ENCODE measurements around the gene ZNF8.
A peak's percentile ranks its signal among the peaks of the same experiment; 100 is the strongest.

Gene ZNF8

GRCh38 chr19:58279042-58279924, 528 bp downstream of the ZNF8 start:
- H3K27me3 ChIP-seq (ENCODE audit: insufficient read depth, low read length) = no peaks in the 10 kb centered on the region
- H3K4me2 ChIP-seq (ENCODE audit: low read length) = peak overlapping the region; percentile 91
- peak overlapping the region; percentile 79 for H2BK5ac ChIP-seq (ENCODE audit: low read depth, low read length, poor library complexity)
- peak overlapping the region; percentile 79 for H3K9ac ChIP-seq (ENCODE audit: low read length)
- H3K27ac ChIP-seq (ENCODE audit: low read depth, low read length) = peak overlapping the region; percentile 67
- H4K8ac ChIP-seq (ENCODE audit: low read depth, low read length) = peak overlapping the region; percentile 94
- H2AFZ ChIP-seq (ENCODE audit: insufficient read depth, low read length, poor library complexity) = peak overlapping the region; percentile 71
- peak overlapping the region; percentile 54 for H2AK5ac ChIP-seq (ENCODE audit: low read length)
- no peaks in the 10 kb centered on the region for H3K9me3 ChIP-seq (ENCODE audit: insufficient read depth, low read depth, low read length)
- DNase-seq = peak; percentile 15 to 46
- H3K18ac ChIP-seq (ENCODE audit: low read length) = peak overlapping the region; percentile 79
- peak overlapping the region; percentile 94 for H4K91ac ChIP-seq (ENCODE audit: low read depth, low read length)
- peaks cover 5 to 11% of the 10 kb centered on the region in 2 experiments for H3K36me3 ChIP-seq (ENCODE audit: control insufficient read depth in 1 of 2, insufficient read depth in 2 of 2, low read length in 2 of 2)
- peaks cover 13% of the 10 kb centered on the region for H3K79me2 ChIP-seq (ENCODE audit: control insufficient read depth, insufficient read depth, low read length, poor library complexity)
- no CpG with 5 or more reads among the region's 60 CpGs for WGBS (ENCODE audit: extremely low coverage, insufficient coverage, insufficient read length)
- H3K23ac ChIP-seq (ENCODE audit: low read length) = no peak overlapping the region
- H2BK12ac ChIP-seq (ENCODE audit: low read length) = no peak overlapping the region
- peak overlapping the region; percentile 81 for H3K4ac ChIP-seq (ENCODE audit: low read depth, low read length)
- peak overlapping the region; percentile 79 for H3K4me3 ChIP-seq (ENCODE audit: low read depth, low read length)
- H4K12ac ChIP-seq (ENCODE audit: low read depth, low read length) = peak overlapping the region; percentile 85
- peaks cover 5 to 7% of the 10 kb centered on the region in 2 experiments for H3K4me1 ChIP-seq (ENCODE audit: control insufficient read depth in 1 of 2, insufficient read depth in 2 of 2, low read length in 2 of 2)
- H3K14ac ChIP-seq (ENCODE audit: low read length) = peak overlapping the region; percentile 89
- peak overlapping the region; percentile 67 for H2BK120ac ChIP-seq (ENCODE audit: insufficient read depth, low read length, poor library complexity)
- peaks cover 7% of the 10 kb centered on the region for H3K79me1 ChIP-seq (ENCODE audit: low read length)

- Histone ChIP-seq H2AFZ (ENCODE audit: insufficient read depth, low read length, poor library complexity) (no peak overlapping the region), H2AK5ac (ENCODE audit: low read length) (no peak overlapping the region)
These were observed 1.2 kb downstream of the ZNF8 start for GRCh38 chr19:58279925-58280316.

GRCh38 chr19:58284199-58284598, 5.4 kb downstream of the ZNF8 start:
- Histone ChIP-seq H4K8ac (ENCODE audit: low read depth, low read length) (no peak overlapping the region), H3K4me1 (ENCODE audit: control insufficient read depth in 1 of 2, insufficient read depth in 2 of 2, low read length in 2 of 2) (peaks cover 3 to 7% of the 10 kb centered on the region in 2 experiments), H3K79me2 (ENCODE audit: control insufficient read depth, insufficient read depth, low read length, poor library complexity) (peaks cover 9% of the 10 kb centered on the region), H3K4ac (ENCODE audit: low read depth, low read length) (no peak overlapping the region), H3K9me3 (ENCODE audit: insufficient read depth, low read depth, low read length) (no peaks in the 10 kb centered on the region), H3K27ac (ENCODE audit: low read depth, low read length) (no peak overlapping the region), H3K79me1 (ENCODE audit: low read length) (peaks cover 3% of the 10 kb centered on the region), H3K36me3 (ENCODE audit: control insufficient read depth in 1 of 2, insufficient read depth in 2 of 2, low read length in 2 of 2) (peaks cover 34 to 41% of the 10 kb centered on the region in 2 experiments), H2AK5ac (ENCODE audit: low read length) (no peak overlapping the region), H3K18ac (ENCODE audit: low read length) (no peak overlapping the region), H4K12ac (ENCODE audit: low read depth, low read length) (no peak overlapping the region), H3K4me2 (ENCODE audit: low read length) (no peak overlapping the region), H4K91ac (ENCODE audit: low read depth, low read length) (no peak overlapping the region), H3K9ac (ENCODE audit: low read length) (no peak overlapping the region), H2AFZ (ENCODE audit: insufficient read depth, low read length, poor library complexity) (no peak overlapping the region), H3K27me3 (ENCODE audit: insufficient read depth, low read length) (no peaks in the 10 kb centered on the region), H2BK5ac (ENCODE audit: low read depth, low read length, poor library complexity) (no peak overlapping the region), H3K23ac (ENCODE audit: low read length) (no peak overlapping the region), H3K4me3 (ENCODE audit: low read depth, low read length) (no peak overlapping the region), H3K14ac (ENCODE audit: low read length) (no peak overlapping the region), H2BK12ac (ENCODE audit: low read length) (no peak overlapping the region), H2BK120ac (ENCODE audit: insufficient read depth, low read length, poor library complexity) (no peak overlapping the region)
- no CpG with 5 or more reads among the region's 7 CpGs for WGBS (ENCODE audit: extremely low coverage, insufficient coverage, insufficient read length)
- DNase-seq = no peak

More at GRCh38 chr19:58279925-58280316, 1.2 kb downstream of the ZNF8 start:
- H3K23ac ChIP-seq (ENCODE audit: low read length) = no peak overlapping the region
- H4K12ac ChIP-seq (ENCODE audit: low read depth, low read length) = no peak overlapping the region
- no peak overlapping the region for H3K14ac ChIP-seq (ENCODE audit: low read length)
- H2BK120ac ChIP-seq (ENCODE audit: insufficient read depth, low read length, poor library complexity) = no peak overlapping the region
- peaks cover 6 to 13% of the 10 kb centered on the region in 2 experiments for H3K36me3 ChIP-seq (ENCODE audit: control insufficient read depth in 1 of 2, insufficient read depth in 2 of 2, low read length in 2 of 2)
- no peak overlapping the region for H4K8ac ChIP-seq (ENCODE audit: low read depth, low read length)
- peaks cover 7% of the 10 kb centered on the region for H3K79me1 ChIP-seq (ENCODE audit: low read length)
- no peak overlapping the region for H4K91ac ChIP-seq (ENCODE audit: low read depth, low read length)
- WGBS (ENCODE audit: extremely low coverage, insufficient coverage, insufficient read length) = no CpG with 5 or more reads among the region's 4 CpGs
- no peaks in the 10 kb centered on the region for H3K9me3 ChIP-seq (ENCODE audit: insufficient read depth, low read depth, low read length)
- DNase-seq = no peak
- peaks cover 13% of the 10 kb centered on the region for H3K79me2 ChIP-seq (ENCODE audit: control insufficient read depth, insufficient read depth, low read length, poor library complexity)
- no peak overlapping the region for H3K18ac ChIP-seq (ENCODE audit: low read length)
- H3K9ac ChIP-seq (ENCODE audit: low read length) = no peak overlapping the region
- peaks cover 5 to 7% of the 10 kb centered on the region in 2 experiments for H3K4me1 ChIP-seq (ENCODE audit: control insufficient read depth in 1 of 2, insufficient read depth in 2 of 2, low read length in 2 of 2)
- H3K4me3 ChIP-seq (ENCODE audit: low read depth, low read length) = no peak overlapping the region
- H3K27me3 ChIP-seq (ENCODE audit: insufficient read depth, low read length) = no peaks in the 10 kb centered on the region
- no peak overlapping the region for H3K27ac ChIP-seq (ENCODE audit: low read depth, low read length)
- H3K4me2 ChIP-seq (ENCODE audit: low read length) = peak overlapping the region; percentile 91
- H2BK5ac ChIP-seq (ENCODE audit: low read depth, low read length, poor library complexity) = no peak overlapping the region
- H2BK12ac ChIP-seq (ENCODE audit: low read length) = no peak overlapping the region
- peak overlapping the region; percentile 19 for H3K4ac ChIP-seq (ENCODE audit: low read depth, low read length)

GRCh38 chr19:58291943-58292342, 13.2 kb downstream of the ZNF8 start:
- no peak overlapping the region for H3K4me2 ChIP-seq (ENCODE audit: low read length)
- no peak overlapping the region for H3K9ac ChIP-seq (ENCODE audit: low read length)
- H3K27ac ChIP-seq (ENCODE audit: low read depth, low read length) = no peak overlapping the region
- no peak overlapping the region for H4K12ac ChIP-seq (ENCODE audit: low read depth, low read length)
- peaks cover 6% of the 10 kb centered on the region for H3K9me3 ChIP-seq (ENCODE audit: insufficient read depth, low read depth, low read length)
- no peak overlapping the region for H2AK5ac ChIP-seq (ENCODE audit: low read length)
- no CpG with 5 or more reads among the region's 7 CpGs for WGBS (ENCODE audit: extremely low coverage, insufficient coverage, insufficient read length)
- no peaks in the 10 kb centered on the region for H3K79me1 ChIP-seq (ENCODE audit: low read length)
- no peak overlapping the region for H2BK5ac ChIP-seq (ENCODE audit: low read depth, low read length, poor library complexity)
- no peak overlapping the region for H4K8ac ChIP-seq (ENCODE audit: low read depth, low read length)
- no peak overlapping the region for H3K4ac ChIP-seq (ENCODE audit: low read depth, low read length)
- no peak overlapping the region for H4K91ac ChIP-seq (ENCODE audit: low read depth, low read length)
- H2BK120ac ChIP-seq (ENCODE audit: insufficient read depth, low read length, poor library complexity) = no peak overlapping the region
- no peak overlapping the region for H3K18ac ChIP-seq (ENCODE audit: low read length)
- H3K79me2 ChIP-seq (ENCODE audit: control insufficient read depth, insufficient read depth, low read length, poor library complexity) = no peaks in the 10 kb centered on the region
- peaks cover 64 to 80% of the 10 kb centered on the region in 2 experiments for H3K36me3 ChIP-seq (ENCODE audit: control insufficient read depth in 1 of 2, insufficient read depth in 2 of 2, low read length in 2 of 2)
- H3K27me3 ChIP-seq (ENCODE audit: insufficient read depth, low read length) = no peaks in the 10 kb centered on the region
- H3K4me3 ChIP-seq (ENCODE audit: low read depth, low read length) = no peak overlapping the region
- H3K23ac ChIP-seq (ENCODE audit: low read length) = no peak overlapping the region
- DNase-seq = no peak
- H2AFZ ChIP-seq (ENCODE audit: insufficient read depth, low read length, poor library complexity) = no peak overlapping the region
- H3K4me1 ChIP-seq (ENCODE audit: control insufficient read depth in 1 of 2, insufficient read depth in 2 of 2, low read length in 2 of 2) = no peaks in the 10 kb centered on the region
- H3K14ac ChIP-seq (ENCODE audit: low read length) = no peak overlapping the region
- no peak overlapping the region for H2BK12ac ChIP-seq (ENCODE audit: low read length)

Data from trophoblast cell (in vitro differentiated cells and primary cell).